Ramos (cell line): ENCODE measurements around the gene SELENOO.

Experiments
- in situ Hi-C: fragments of 300-500 bp; cut with MboI; formaldehyde crosslinking; loops from one replicate; pipeline ENCODE4 v1.14.3; 2022; ENCODE audit warnings: low sequenced_read_pairs; ENCODE audit not compliant: unreplicated experiment

Gene SELENOO

GRCh38 chr22:50210378-50211139 lies 9.7 kb downstream of the SELENOO start:
- in situ Hi-C loops, result loop anchor here (5.0 kb wide), 2 partner anchors 63 to 278 kb away; no protein-coding TSS in a partner anchor

GRCh38 chr22:50211147-50211546 lies 10.3 kb downstream of the SELENOO start:
- in situ Hi-C loops, result loop anchor here (5.0 kb wide), 2 partner anchors 64 to 279 kb away; no protein-coding TSS in a partner anchor

GRCh38 chr22:50213263-50213662 lies 12.5 kb downstream of the SELENOO start:
- in situ Hi-C loops, result loop anchor here (5.0 kb wide), 2 partner anchors 66 to 281 kb away; no protein-coding TSS in a partner anchor

GRCh38 chr22:50215297-50216054 lies 14.7 kb downstream of the SELENOO start:
- in situ Hi-C loops, result no loop called here

GRCh38 chr22:50216055-50216683 lies 15.4 kb downstream of the SELENOO start:
- in situ Hi-C loops, result no loop called here

GRCh38 chr22:50216684-50217520 lies 16.1 kb downstream of the SELENOO start:
- in situ Hi-C loops, result no loop called here

- in situ Hi-C loops, result no loop called here
Observed at GRCh38 chr22:50217543-50218152, 16.8 kb downstream of the SELENOO start.

GRCh38 chr22:50218153-50218995 lies 17.6 kb downstream of the SELENOO start:
- in situ Hi-C loops, result no loop called here

GRCh38 chr22:50218996-50219727 lies 18.4 kb downstream of the SELENOO start:
- in situ Hi-C loops, result no loop called here

GRCh38 chr22:50219800-50220602 lies 19.2 kb downstream of the SELENOO start:
- in situ Hi-C loops, result no loop called here

GRCh38 chr22:50220603-50221409 lies 20.0 kb downstream of the SELENOO start:
- in situ Hi-C loops, result no loop called here

GRCh38 chr22:50221410-50222300 lies 20.8 kb downstream of the SELENOO start:
- in situ Hi-C loops, result no loop called here

GRCh38 chr22:50222508-50222907 lies 21.7 kb downstream of the SELENOO start:
- in situ Hi-C loops, result no loop called here

GRCh38 chr22:50224071-50224470 lies 23.3 kb downstream of the SELENOO start:
- in situ Hi-C loops, result no loop called here

- in situ Hi-C loops, result no loop called here
Observed at GRCh38 chr22:50225200-50225969, 24.6 kb downstream of the SELENOO start.
